H1 (cell line): ENCODE measurements around the gene BRCC3. TPM values are rescaled to one million over a fixed set of nuclear protein-coding genes. Genes with fewer than 3 reads are reported as not detected.
A peak's percentile ranks its signal among the peaks of the same experiment; 100 is the strongest.
"Not testable (repeated sequence)": the region's sequence is repeated elsewhere in the genome, so short reads cannot be mapped to it uniquely, and the experiment has no call there.

Experiments used
- CTCF ChIA-PET: fragments of 300-600 bp; sonication (Branson Sonifier 250); formaldehyde crosslinking; loops from one replicate; lab custom pipeline; 2021; ENCODE audit not compliant: partially characterized antibody; lab: Charles Lee
- POLR2A ChIA-PET: fragments of 300-600 bp; sonication (Branson Sonifier 250); formaldehyde crosslinking; loops from one replicate; lab custom pipeline; 2021; ENCODE audit warnings: inconsistent platforms; ENCODE audit not compliant: partially characterized antibody; lab: Charles Lee
- DNase-seq, 2 experiments: peaks; one replicate each; pipeline versions ENCODE4 v3.0.0 to v3.0.0-alpha.2; 2010 to 2022; ENCODE audit warnings: low spot score in 2 of 2, low read depth in 1 of 2, mixed read lengths in 1 of 2
- FAIRE-seq: peaks from 2 replicates; lab custom pipeline; 2011; peaks lifted over from hg19 to GRCh38; lab: Jason Lieb, UNC
- H2AFZ ChIP-seq: 2 replicates; pipeline ENCODE4 v1.8.1; 2012; ENCODE audit warnings: low read length, inconsistent platforms
- H2AK5ac ChIP-seq: 2 replicates; pipeline ENCODE4 v1.6.1; 2013; ENCODE audit warnings: low read depth, low read length
- H2BK120ac ChIP-seq: replicated peaks from 2 replicates; pipeline ENCODE3; 2013; ENCODE audit warnings: low read depth, low read length, inconsistent platforms
- H2BK12ac ChIP-seq: 2 replicates; pipeline ENCODE4 v1.6.1; 2013; ENCODE audit warnings: low read depth, low read length
- H2BK15ac ChIP-seq: 2 replicates; pipeline ENCODE4 v1.6.1; 2013; ENCODE audit warnings: low read length
- H2BK20ac ChIP-seq: 2 replicates; pipeline ENCODE4 v1.6.1; 2013; ENCODE audit warnings: low read length
- H2BK5ac ChIP-seq: 2 replicates; pipeline ENCODE4 v1.6.1; 2013; ENCODE audit warnings: low read depth, low read length
- H3K14ac ChIP-seq: 2 replicates; pipeline ENCODE4 v1.6.1; 2013; ENCODE audit warnings: inconsistent platforms; ENCODE audit not compliant: insufficient read length
- H3K18ac ChIP-seq: 2 replicates; pipeline ENCODE4 v1.6.1; 2013; ENCODE audit warnings: low read length; ENCODE audit errors: extremely low read depth
- H3K23ac ChIP-seq: 2 replicates; pipeline ENCODE4 v1.6.1; 2013; ENCODE audit warnings: inconsistent platforms; ENCODE audit not compliant: insufficient read length
- H3K23me2 ChIP-seq: 2 replicates; pipeline ENCODE4 v1.6.1; 2013; ENCODE audit warnings: low read depth, low read length
- H3K27ac ChIP-seq: 2 replicates; pipeline ENCODE4 v1.6.1; 2011; ENCODE audit warnings: low read depth, low read length, inconsistent platforms
- H3K27me3 ChIP-seq, 4 experiments: replicated peaks in 1 of 4; 1 replicate in 1 of 4; 2 replicates in 3 of 4; pipeline versions ENCODE4 v1.6.1 to v1.8.1; 2011 to 2013; ENCODE audit warnings: low read length in 3 of 4, mild to moderate bottlenecking in 3 of 4, inconsistent platforms in 2 of 4, mixed read lengths in 2 of 4, moderate library complexity in 1 of 4; ENCODE audit not compliant: control insufficient read depth in 3 of 4, insufficient read depth in 3 of 4; ENCODE audit errors: extremely low read depth in 1 of 4
- H3K36me3 ChIP-seq, 4 experiments: 2 replicates each; pipeline versions ENCODE4 v1.6.1 to v1.8.1; 2011 to 2013; ENCODE audit warnings: mild to moderate bottlenecking in 4 of 4, low read length in 3 of 4, moderate library complexity in 2 of 4, control low read depth in 1 of 4, inconsistent platforms in 1 of 4; ENCODE audit not compliant: insufficient read depth in 4 of 4, control insufficient read depth in 2 of 4
- H3K4ac ChIP-seq: replicated peaks from 2 replicates; pipeline ENCODE3; 2013; ENCODE audit warnings: low read length, low read depth, mixed read lengths, inconsistent platforms; ENCODE audit not compliant: insufficient read length
- H3K4me1 ChIP-seq, 4 experiments: replicated peaks in 1 of 4; 1 replicate in 1 of 4; 2 replicates in 3 of 4; pipeline versions ENCODE4 v1.6.1 to v1.8.1; 2011 to 2013; ENCODE audit warnings: low read length in 3 of 4, inconsistent platforms in 2 of 4, mixed read lengths in 1 of 4; ENCODE audit not compliant: insufficient read depth in 4 of 4, control insufficient read depth in 3 of 4
- H3K4me2 ChIP-seq, 2 experiments: 2 replicates each; pipeline versions ENCODE4 v1.6.1 to v1.8.1; 2011 to 2013; ENCODE audit warnings: low read depth in 2 of 2, low read length in 2 of 2, control low read depth in 1 of 2, inconsistent platforms in 1 of 2, mild to moderate bottlenecking in 1 of 2; ENCODE audit not compliant: insufficient read depth in 1 of 2
- H3K4me3 ChIP-seq, 4 experiments: fragments of 200-600, 300-600 bp in 1 of 4; sonication (generic), shearing (Covaris generic), sonication (Bioruptor Twin) in 1 of 4; 2 replicates each; pipeline versions ENCODE4 v1.5.1 to v1.8.1; 2011 to 2016; ENCODE audit warnings: low read length in 4 of 4, low read depth in 3 of 4, control low read depth in 2 of 4, inconsistent platforms in 2 of 4, mild to moderate bottlenecking in 2 of 4, mixed read lengths in 1 of 4, moderate library complexity in 1 of 4; ENCODE audit not compliant: insufficient read depth in 2 of 4; ENCODE audit errors: extremely low read depth in 1 of 4
- H3K56ac ChIP-seq: replicated peaks from 2 replicates; pipeline ENCODE3; 2013; ENCODE audit warnings: low read depth, mild to moderate bottlenecking, mixed read lengths, low read length, inconsistent platforms; ENCODE audit not compliant: insufficient read length
- H3K79me1 ChIP-seq: 2 replicates; pipeline ENCODE4 v1.6.1; 2013; ENCODE audit warnings: low read depth, low read length, control low read depth
- H3K79me2 ChIP-seq, 2 experiments: 2 replicates each; pipeline versions ENCODE4 v1.6.1 to v1.8.1; 2012 to 2013; ENCODE audit warnings: low read length in 2 of 2, mild to moderate bottlenecking in 2 of 2, inconsistent platforms in 1 of 2; ENCODE audit not compliant: insufficient read depth in 2 of 2, control insufficient read depth in 1 of 2
- H3K9ac ChIP-seq, 4 experiments: replicated peaks in 1 of 4; 1 replicate in 1 of 4; 2 replicates in 3 of 4; pipeline versions ENCODE4 v1.6.1 to v1.8.1; 2011 to 2013; ENCODE audit warnings: low read depth in 3 of 4, low read length in 3 of 4, control low read depth in 2 of 4, mild to moderate bottlenecking in 2 of 4, moderate library complexity in 2 of 4, inconsistent platforms in 1 of 4; ENCODE audit errors: extremely low read depth in 1 of 4
- H3K9me3 ChIP-seq, 2 experiments: 2 replicates each; pipeline versions ENCODE4 v1.6.1 to v1.8.1; 2012 to 2013; ENCODE audit warnings: mild to moderate bottlenecking in 2 of 2, moderate library complexity in 2 of 2, control low read depth in 1 of 2, inconsistent platforms in 1 of 2, low read depth in 1 of 2, low read length in 1 of 2, mixed read lengths in 1 of 2; ENCODE audit not compliant: insufficient read depth in 2 of 2
- H4K20me1 ChIP-seq, 2 experiments: replicated peaks in 1 of 2; 2 replicates each; pipeline versions ENCODE3 to v1.8.1; 2011 to 2013; ENCODE audit warnings: inconsistent platforms in 2 of 2, low read length in 2 of 2, mild to moderate bottlenecking in 1 of 2; ENCODE audit not compliant: insufficient read depth in 2 of 2, control insufficient read depth in 1 of 2
- H4K5ac ChIP-seq: 2 replicates; pipeline ENCODE4 v1.6.1; 2013; ENCODE audit warnings: low read length, low read depth, mixed read lengths, inconsistent platforms; ENCODE audit not compliant: insufficient read length
- H4K8ac ChIP-seq: 2 replicates; pipeline ENCODE4 v1.8.0; 2013; ENCODE audit warnings: mild to moderate bottlenecking, moderate library complexity, low read length, inconsistent platforms; ENCODE audit not compliant: insufficient read depth; ENCODE audit errors: extremely low read depth
- H4K91ac ChIP-seq: replicated peaks from 2 replicates; pipeline ENCODE3; 2013; ENCODE audit warnings: low read length, mixed read lengths, inconsistent platforms; ENCODE audit not compliant: insufficient read length
- WGBS, 2 experiments: shearing (Covaris generic) in 1 of 2; methylation state at CpG; one replicate each; pipeline versions ENCODE4 v1.1.6 to v1.1.7; 2013 to 2015; ENCODE audit warnings: low lambda C conversion rate in 2 of 2, mixed read lengths in 2 of 2, inconsistent platforms in 1 of 2, low coverage in 1 of 2, missing lambda C conversion rate in 1 of 2; ENCODE audit not compliant: insufficient replicate concordance in 2 of 2, insufficient coverage in 1 of 2, insufficient read length in 1 of 2; ENCODE audit errors: extremely low coverage in 1 of 2, missing lambda C conversion rate in 1 of 2; 5-methylcytosine and 5-hydroxymethylcytosine counted together
- polyA plus RNA-seq, 7 experiments: library from polyadenylated mRNA; depleted of rRNA in 3 of 7; stranded (reverse) in 5 of 7; unstranded in 2 of 7; fragments of >200 nt in 5 of 7; fragments of 200-250 nt in 2 of 7; gene quantifications; 1 replicate in 5 of 7; 2 replicates in 1 of 7; 4 replicates in 1 of 7; pipeline versions ENCODE4 v1.2.1 to v1.2.3, GENCODE V29; 2011 to 2013; ENCODE audit warnings: missing spikeins in 2 of 7, mixed read lengths in 2 of 7
- total RNA-seq: library from RNA; stranded (reverse); fragmentation: NEBNext Ultra II Directional; extraction: Animal tissue kit (Norgen Biotek cat#: 25700); gene quantifications from 2 replicates; pipeline ENCODE4 v1.2.1, GENCODE V29; 2021

The BRCC3 gene
- total and polyA plus RNA-seq, 2 of the 8 experiments (the other 6 are each of a cell fraction or from before 2014, with no cell fraction given): 13.1 to 23.2 TPM

GRCh38 chrX:155147612-155148011 is 76.3 kb downstream of the BRCC3 start:
- POLR2A ChIA-PET, H3K23me2 ChIP-seq, H3K4me2 ChIP-seq, H2BK12ac ChIP-seq, H2BK5ac ChIP-seq, H3K23ac ChIP-seq, H4K91ac ChIP-seq, H3K18ac ChIP-seq, H2BK20ac ChIP-seq, H4K8ac ChIP-seq, H2BK120ac ChIP-seq, H2BK15ac ChIP-seq, H3K14ac ChIP-seq, H3K9ac ChIP-seq, H3K4me3 ChIP-seq, H3K36me3 ChIP-seq, FAIRE-seq, DNase-seq, H3K27me3 ChIP-seq, H2AK5ac ChIP-seq, H2AFZ ChIP-seq, H3K27ac ChIP-seq, H3K4me1 ChIP-seq, H4K20me1 ChIP-seq, H4K5ac ChIP-seq, H3K56ac ChIP-seq, H3K79me2 ChIP-seq, H3K79me1 ChIP-seq, H3K9me3 ChIP-seq, H3K4ac ChIP-seq: not testable (repeated sequence)
- no CpG with 5 or more reads among the region's 6 CpGs for WGBS, 2 experiments
- CTCF ChIA-PET: interaction anchor here (0.8 kb wide), 1 partner anchor 230 kb away, joined by 3 read pairs; no protein-coding TSS in a partner anchor

GRCh38 chrX:155148166-155148565 is 76.9 kb downstream of the BRCC3 start:
- H4K5ac ChIP-seq, H4K20me1 ChIP-seq, H2BK12ac ChIP-seq, H3K9me3 ChIP-seq, H3K4me2 ChIP-seq, H3K18ac ChIP-seq, H3K27me3 ChIP-seq, H3K4me3 ChIP-seq, H2BK5ac ChIP-seq, H2BK20ac ChIP-seq, H3K14ac ChIP-seq, H3K4me1 ChIP-seq, H2AK5ac ChIP-seq, H4K8ac ChIP-seq, H2BK120ac ChIP-seq, H3K56ac ChIP-seq, H3K79me1 ChIP-seq, H3K23ac ChIP-seq, H3K36me3 ChIP-seq, H3K27ac ChIP-seq, H2AFZ ChIP-seq, H3K9ac ChIP-seq, DNase-seq, H3K79me2 ChIP-seq, H3K23me2 ChIP-seq, H3K4ac ChIP-seq, POLR2A ChIA-PET, H2BK15ac ChIP-seq, H4K91ac ChIP-seq: not testable (repeated sequence)
- CTCF ChIA-PET: interaction anchor here (0.8 to 1.3 kb wide), 8 partner anchors 11 to 230 kb away, joined by 3 to 7 read pairs (median 3); no protein-coding TSS in a partner anchor
- FAIRE-seq: peak; percentile 65
- no CpG with 5 or more reads among the region's 11 CpGs for WGBS, 2 experiments
